IPS DF 6.9 (cell line): ENCODE results near the gene ZNF835.
"Not testable (repeated sequence)": the region's sequence is repeated elsewhere in the genome, so short reads cannot be mapped to it uniquely, and the experiment has no call there.

Experiments used
- DNase-seq: peaks from one replicate; pipeline ENCODE4 v3.0.0-alpha.2; 2013; ENCODE audit warnings: low read depth, low spot score
- H3K27ac ChIP-seq: one replicate; pipeline ENCODE4 v1.5.1; 2013; ENCODE audit warnings: low read length, control low read depth
- H3K27me3 ChIP-seq: 2 replicates; pipeline ENCODE4 v1.6.1; 2013; ENCODE audit warnings: mild to moderate bottlenecking, low read length; ENCODE audit not compliant: control insufficient read depth, insufficient read depth
- H3K36me3 ChIP-seq: 2 replicates; pipeline ENCODE4 v1.6.1; 2013; ENCODE audit warnings: low read length; ENCODE audit not compliant: control insufficient read depth, insufficient read depth
- H3K4me1 ChIP-seq: 2 replicates; pipeline ENCODE4 v1.6.1; 2013; ENCODE audit warnings: low read length; ENCODE audit not compliant: control insufficient read depth, insufficient read depth
- H3K4me3 ChIP-seq: 2 replicates; pipeline ENCODE4 v1.5.1; 2013; ENCODE audit warnings: mild to moderate bottlenecking, low read length
- H3K9me3 ChIP-seq: 2 replicates; pipeline ENCODE4 v1.6.1; 2013; ENCODE audit warnings: low read length, inconsistent platforms; ENCODE audit not compliant: control insufficient read depth, insufficient read depth
- WGBS: extraction: QIAGEN DNeasy Blood & Tissue Kit; methylation state at CpG from one replicate; pipeline ENCODE4 v1.1.7; 2013; ENCODE audit warnings: mixed read lengths, missing lambda C conversion rate; ENCODE audit not compliant: insufficient read length, insufficient coverage; 5-methylcytosine and 5-hydroxymethylcytosine counted together

ZNF835 gene

GRCh38 chr19:56689198-56689597, 17.6 kb upstream of the ZNF835 start:
- DNase-seq = no peak
- no CpG with 5 or more reads among the region's 10 CpGs for WGBS
- Histone ChIP-seq H3K27ac (no peak overlapping the region), H3K9me3 (peaks cover 7% of the 10 kb centered on the region), H3K36me3 (no peaks in the 10 kb centered on the region), H3K27me3 (no peaks in the 10 kb centered on the region), H3K4me1 (no peaks in the 10 kb centered on the region), H3K4me3 (no peak overlapping the region)

- Histone ChIP-seq H3K4me3 (no peak overlapping the region), H3K27ac (no peak overlapping the region), H3K4me1 (no peaks in the 10 kb centered on the region), H3K27me3 (no peaks in the 10 kb centered on the region), H3K9me3 (peaks cover 1% of the 10 kb centered on the region; the same call in 1 of the 2 replicates), H3K36me3 (no peaks in the 10 kb centered on the region)
- no peak for DNase-seq
- WGBS = no CpG with 5 or more reads among the region's 8 CpGs
Observed at GRCh38 chr19:56687031-56687430, 15.5 kb upstream of the ZNF835 start.

GRCh38 chr19:56683116-56683515, 11.6 kb upstream of the ZNF835 start:
- no peak overlapping the region for H3K27ac ChIP-seq
- no CpG with 5 or more reads among the region's 7 CpGs for whole genome bisulfite sequencing
- no peak overlapping the region for H3K4me3 ChIP-seq
- no peaks in the 10 kb centered on the region for H3K27me3 ChIP-seq
- no peaks in the 10 kb centered on the region for H3K36me3 ChIP-seq
- H3K4me1 ChIP-seq = no peaks in the 10 kb centered on the region
- DNase-seq = no peak
- peaks cover 4% of the 10 kb centered on the region for H3K9me3 ChIP-seq

DNA sequence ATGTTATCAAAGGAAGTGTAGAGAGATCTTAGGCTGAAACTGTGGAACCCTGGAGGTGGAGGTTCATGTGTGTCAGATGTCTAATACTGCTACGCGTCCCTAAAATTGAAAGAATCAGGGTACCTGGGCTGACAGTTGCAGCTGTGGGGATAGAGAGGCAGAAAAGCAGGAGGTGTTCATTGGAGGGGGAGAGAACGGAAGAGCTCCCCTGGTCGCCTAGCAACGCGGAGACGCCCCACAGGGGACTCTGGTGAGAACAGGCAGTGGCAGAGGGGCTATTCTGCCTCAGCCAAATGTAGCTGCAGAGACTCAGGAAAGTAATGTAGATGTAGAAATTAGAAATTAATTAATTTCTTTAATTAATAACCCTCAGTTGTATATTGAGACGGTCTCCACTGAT, 10.1 kb upstream of the ZNF835 start:
- Histone ChIP-seq H3K4me3 (no peak overlapping the region), H3K4me1 (no peaks in the 10 kb centered on the region), H3K36me3 (no peaks in the 10 kb centered on the region), H3K27me3 (no peaks in the 10 kb centered on the region), H3K9me3 (peaks cover 6% of the 10 kb centered on the region), H3K27ac (no peak overlapping the region)
- no CpG with 5 or more reads among the region's 8 CpGs for WGBS
- no peak for DNase-seq

DNA sequence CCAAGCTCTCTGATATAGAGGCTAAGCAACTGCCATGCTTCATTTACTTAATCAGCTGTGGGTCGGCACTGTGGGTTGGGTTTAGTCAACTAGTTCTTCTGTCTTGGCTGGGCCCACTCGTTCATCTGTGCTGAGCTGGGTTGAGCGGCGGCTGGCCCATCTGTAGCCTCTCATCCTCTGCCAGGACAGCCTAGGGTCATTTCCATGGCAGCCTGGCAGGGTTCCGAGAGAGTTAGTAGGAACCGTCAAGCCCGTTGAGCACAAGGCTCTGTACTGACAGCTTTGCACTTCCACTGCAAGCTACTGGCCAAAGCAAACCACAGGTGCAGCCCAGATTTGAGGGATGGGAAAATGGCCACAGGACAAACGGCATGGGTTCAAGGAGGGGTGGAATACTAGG, 6.6 kb upstream of the ZNF835 start:
- Histone ChIP-seq H3K36me3 (no peaks in the 10 kb centered on the region), H3K4me1 (no peaks in the 10 kb centered on the region), H3K4me3 (no peak overlapping the region), H3K27ac (no peak overlapping the region), H3K9me3 (peaks cover 13% of the 10 kb centered on the region), H3K27me3 (no peaks in the 10 kb centered on the region)
- WGBS = no CpG with 5 or more reads among the region's 8 CpGs
- no peak for DNase-seq

- not testable (repeated sequence) for H3K4me1 ChIP-seq
- WGBS = no CpG with 5 or more reads among the region's 2 CpGs
- peaks cover 17% of the 10 kb centered on the region for H3K9me3 ChIP-seq
Observed at GRCh38 chr19:56672610-56673009, 1.1 kb upstream of the ZNF835 start.

GRCh38 chr19:56670961-56671612, 470 bp downstream of the ZNF835 start:
- no peak overlapping the region for H3K4me3 ChIP-seq
- H3K4me1 ChIP-seq = no peaks in the 10 kb centered on the region
- peaks cover 19% of the 10 kb centered on the region for H3K9me3 ChIP-seq
- no peak overlapping the region for H3K27ac ChIP-seq
- no peak for DNase-seq
- H3K36me3 ChIP-seq = no peaks in the 10 kb centered on the region
- no CpG with 5 or more reads among the region's 35 CpGs for WGBS
- H3K27me3 ChIP-seq = no peaks in the 10 kb centered on the region

More at GRCh38 chr19:56672610-56673009, 1.1 kb upstream of the ZNF835 start:
- H3K27ac ChIP-seq, H3K27me3 ChIP-seq, H3K36me3 ChIP-seq, DNase-seq, H3K4me3 ChIP-seq: not testable (repeated sequence)

- no peaks in the 10 kb centered on the region for H3K27me3 ChIP-seq
- no peaks in the 10 kb centered on the region for H3K36me3 ChIP-seq
- H3K27ac ChIP-seq = no peak overlapping the region
- no CpG with 5 or more reads among the region's 17 CpGs for WGBS
- H3K9me3 ChIP-seq = peaks cover 20% of the 10 kb centered on the region
- H3K4me3 ChIP-seq = no peak overlapping the region
- no peaks in the 10 kb centered on the region for H3K4me1 ChIP-seq
- DNase-seq = no peak
Observed at GRCh38 chr19:56670401-56670960, 1.1 kb downstream of the ZNF835 start.

- H3K36me3 ChIP-seq = no peaks in the 10 kb centered on the region; the same call in 1 of the 2 replicates
- H3K27me3 ChIP-seq = no peaks in the 10 kb centered on the region
- H3K4me3 ChIP-seq = no peak overlapping the region
- H3K4me1 ChIP-seq = no peaks in the 10 kb centered on the region; the same call in 1 of the 2 replicates
- no CpG with 5 or more reads among the region's 9 CpGs for WGBS
- H3K9me3 ChIP-seq = peaks cover 23% of the 10 kb centered on the region
- DNase-seq = no peak
- no peak overlapping the region for H3K27ac ChIP-seq
Observed at GRCh38 chr19:56668676-56669075, 2.9 kb downstream of the ZNF835 start.

- no CpG with 5 or more reads among the region's 6 CpGs for WGBS
Observed at GRCh38 chr19:56667311-56667870, 4.2 kb downstream of the ZNF835 start.

More at GRCh38 chr19:56667311-56667870, 4.2 kb downstream of the ZNF835 start:
- H3K9me3 ChIP-seq = peaks cover 28% of the 10 kb centered on the region
- H3K27me3 ChIP-seq = no peaks in the 10 kb centered on the region
- H3K4me1 ChIP-seq = no peaks in the 10 kb centered on the region; the same call in 1 of the 2 replicates
- H3K4me3 ChIP-seq = no peak overlapping the region
- no peaks in the 10 kb centered on the region; the same call in 1 of the 2 replicates for H3K36me3 ChIP-seq
- no peak overlapping the region for H3K27ac ChIP-seq
- DNase-seq = no peak
